BE2C (cell line): ENCODE results near the gene BAG5.

Source experiments
- DNase-seq: peaks from one replicate; pipeline ENCODE4 v3.0.0-alpha.2; 2020
- H3K27me3 ChIP-seq: fragments of 250-450 bp; sonication (Bioruptor Pico); 2 replicates; pipeline ENCODE4 v1.5.1; 2020; ENCODE audit warnings: mild to moderate bottlenecking
- H3K36me3 ChIP-seq: fragments of 250-450 bp; sonication (Bioruptor Pico); 2 replicates; pipeline ENCODE4 v1.5.1; 2020; ENCODE audit warnings: mild to moderate bottlenecking
- H3K4me1 ChIP-seq: fragments of 250-450 bp; sonication (Bioruptor Pico); 2 replicates; pipeline ENCODE4 v1.5.1; 2020
- H3K4me3 ChIP-seq: 2 replicates; pipeline ENCODE4 v1.5.1; 2011; ENCODE audit warnings: low read depth, low read length
- H3K9me3 ChIP-seq: fragments of 250-450 bp; sonication (Bioruptor Pico); 2 replicates; pipeline ENCODE4 v1.5.1; 2020
- CTCF ChIP-seq: IDR thresholded peaks from 2 replicates; pipeline ENCODE4 v1.5.1; 2012; ENCODE audit warnings: mild to moderate bottlenecking, low read depth, low read length

BAG5 gene

GRCh38 chr14:103600503-103600902 lies 38.0 kb upstream of the BAG5 start:
- Histone ChIP-seq H3K4me3 (no peak overlapping the region), H3K4me1 (peaks cover 4% of the 10 kb centered on the region), H3K27me3 (no peaks in the 10 kb centered on the region), H3K36me3 (no peaks in the 10 kb centered on the region), H3K9me3 (no peaks in the 10 kb centered on the region)
- no peak for TF ChIP-seq CTCF
- DNase-seq = no peak

GRCh38 chr14:103597623-103598377 lies 35.3 kb upstream of the BAG5 start:
- Histone ChIP-seq H3K36me3 (no peaks in the 10 kb centered on the region), H3K4me3 (no peak overlapping the region), H3K4me1 (peaks cover 12% of the 10 kb centered on the region), H3K9me3 (no peaks in the 10 kb centered on the region), H3K27me3 (no peaks in the 10 kb centered on the region)
- DNase-seq = peak; percentile 57
- no peak for TF ChIP-seq CTCF

GRCh38 chr14:103594265-103594664 lies 31.8 kb upstream of the BAG5 start:
- Histone ChIP-seq H3K4me3 (no peak overlapping the region), H3K27me3 (no peaks in the 10 kb centered on the region), H3K36me3 (peaks cover 10% of the 10 kb centered on the region; the same call in 1 of the 2 replicates), H3K9me3 (no peaks in the 10 kb centered on the region), H3K4me1 (peaks cover 12% of the 10 kb centered on the region)
- TF ChIP-seq CTCF = no peak
- peak; percentile 30 for DNase-seq

- Histone ChIP-seq H3K9me3 (no peaks in the 10 kb centered on the region), H3K4me1 (peaks cover 12% of the 10 kb centered on the region), H3K27me3 (no peaks in the 10 kb centered on the region), H3K36me3 (peaks cover 14% of the 10 kb centered on the region; the same call in 1 of the 2 replicates), H3K4me3 (no peak overlapping the region)
- TF ChIP-seq CTCF = no peak
- no peak for DNase-seq
These were observed 31.1 kb upstream of the BAG5 start for GRCh38 chr14:103593577-103593976.

DNA sequence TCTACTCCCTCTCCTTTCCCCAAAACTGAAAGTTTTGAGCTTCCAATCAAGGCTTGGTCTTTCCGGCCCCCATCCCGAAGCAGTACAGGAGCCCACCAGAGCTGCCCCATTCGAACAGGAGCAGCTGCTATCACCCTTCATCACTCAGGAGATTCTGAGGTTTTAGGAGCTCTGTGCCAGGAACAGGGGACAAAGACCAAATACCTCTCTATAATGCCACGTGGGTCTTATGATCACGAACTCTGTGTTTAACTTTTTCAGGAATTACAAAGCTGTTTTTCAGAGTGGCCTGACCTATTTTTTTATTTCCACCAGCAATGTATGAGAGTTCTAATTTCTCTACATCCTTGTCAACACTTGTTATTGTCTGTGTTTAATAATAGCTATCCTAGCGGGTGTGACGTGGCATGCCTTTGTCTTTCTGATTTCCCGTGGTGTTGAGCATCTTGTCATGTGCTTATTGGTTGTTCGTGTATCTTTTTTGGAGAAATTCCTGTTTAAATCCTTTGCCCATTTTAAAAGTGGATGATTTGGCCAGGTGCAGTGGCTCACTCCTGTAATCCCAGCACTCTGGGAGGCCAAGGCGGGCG lies 22.0 kb upstream of the BAG5 start:
- H3K4me3 ChIP-seq = no peak overlapping the region
- no peaks in the 10 kb centered on the region for H3K4me1 ChIP-seq
- no peaks in the 10 kb centered on the region for H3K9me3 ChIP-seq
- no peak for DNase-seq
- H3K36me3 ChIP-seq = peaks cover 5% of the 10 kb centered on the region; the same call in 1 of the 2 replicates
- no peak for TF ChIP-seq CTCF
- H3K27me3 ChIP-seq = no peaks in the 10 kb centered on the region
